Measurements from ENCODE around the gene ZNF394.
A peak's percentile ranks its signal among the peaks of the same experiment; 100 is the strongest.

The ZNF394 gene

GRCh38 chr7:99472561-99473314 is 27.3 kb downstream of the ZNF394 start, which contains the start of gene ZNF789:
ZNF789 (plus strand) TSS chr7:99472890; CDS start chr7:99476457, 3,567 bp downstream.
- Histone ChIP-seq H3K4me3 (ENCODE audit: low read length in 2 of 2) (peak within 1 kb of the TSS; percentile 74 to 95), H2BK15ac (ENCODE audit: low read length) (no peak within 1 kb of the TSS), H3K4ac (ENCODE audit: low read length) (no peak within 1 kb of the TSS), H3K36me3 (replicated peaks in 1 of 2; ENCODE audit: control insufficient read depth in 2 of 2, insufficient read depth in 2 of 2, low read length in 2 of 2) (peaks cover 6 to 15% of the 10 kb centered on the region in 2 donors), H3K9ac (ENCODE audit: low read depth, low read length, poor library complexity) (peak within 1 kb of the TSS; percentile 91), H3K27ac (replicated peaks; ENCODE audit: low read length) (peak within 1 kb of the TSS; percentile 66), H2BK12ac (ENCODE audit: low read length) (no peak within 1 kb of the TSS), H3K27me3 (ENCODE audit: control insufficient read depth in 3 of 3, insufficient read depth in 3 of 3, low read depth in 1 of 3, low read length in 3 of 3) (peaks cover 0 to 3% (median 0%) of the 10 kb centered on the region in 3 experiments), H2BK120ac (ENCODE audit: low read depth, low read length) (no peak within 1 kb of the TSS), H2AFZ (ENCODE audit: low read length) (peak within 1 kb of the TSS; percentile 90), H4K8ac (ENCODE audit: low read depth, low read length) (no peak within 1 kb of the TSS), H2BK5ac (ENCODE audit: low read length) (no peak within 1 kb of the TSS), H3K23ac (ENCODE audit: low read depth, low read length, poor library complexity) (peak within 1 kb of the TSS; percentile 59), H3K9me3 (replicated peaks in 1 of 2; ENCODE audit: control insufficient read depth in 2 of 2, insufficient read depth in 1 of 2, low read depth in 1 of 2, low read length in 2 of 2) (no peaks in the 10 kb centered on the region), H3K14ac (ENCODE audit: low read length) (no peak within 1 kb of the TSS), H3K4me1 (ENCODE audit: control insufficient read depth in 2 of 2, insufficient read depth in 1 of 2, low read depth in 1 of 2, low read length in 2 of 2) (peaks cover 0 to 2% of the 10 kb centered on the region in 2 donors), H3K79me1 (ENCODE audit: low read depth, low read length) (no peaks in the 10 kb centered on the region), H4K91ac (ENCODE audit: low read depth, low read length, poor library complexity) (no peak within 1 kb of the TSS), H2AK5ac (ENCODE audit: low read depth, low read length) (no peak within 1 kb of the TSS), H3K4me2 (ENCODE audit: insufficient read depth, low read length, poor library complexity, severe bottlenecking) (peak within 1 kb of the TSS; percentile 81), H3K18ac (ENCODE audit: low read length) (peak within 1 kb of the TSS; percentile 82)
- DNase-seq (ENCODE audit: low spot score), result peak; percentile 94
- no CpG with 5 or more reads among the region's 56 CpGs for WGBS, 2 donors (ENCODE audit: extremely low coverage in 2 of 2, insufficient read length in 2 of 2, insufficient replicate concordance in 1 of 2)

GRCh38 chr7:99469381-99470065 is 30.6 kb downstream of the ZNF394 start:
- H3K9ac ChIP-seq (ENCODE audit: low read depth, low read length, poor library complexity), result no peak overlapping the region
- peak overlapping the region; percentile 75 for H2AFZ ChIP-seq (ENCODE audit: low read length)
- H3K27me3 ChIP-seq (ENCODE audit: control insufficient read depth in 3 of 3, insufficient read depth in 3 of 3, low read depth in 1 of 3, low read length in 3 of 3), result peaks cover 0 to 3% (median 0%) of the 10 kb centered on the region in 3 experiments
- no peaks in the 10 kb centered on the region for H3K9me3 ChIP-seq (replicated peaks in 1 of 2; ENCODE audit: control insufficient read depth in 2 of 2, insufficient read depth in 1 of 2, low read depth in 1 of 2, low read length in 2 of 2)
- no peak overlapping the region for H3K18ac ChIP-seq (ENCODE audit: low read length)
- no peak overlapping the region for H3K4ac ChIP-seq (ENCODE audit: low read length)
- H3K79me1 ChIP-seq (ENCODE audit: low read depth, low read length), result peaks cover 5% of the 10 kb centered on the region
- no peak for DNase-seq (ENCODE audit: low spot score)
- no peak overlapping the region for H2BK5ac ChIP-seq (ENCODE audit: low read length)
- no peak overlapping the region for H3K27ac ChIP-seq (replicated peaks; ENCODE audit: low read length)
- no peak overlapping the region for H2BK120ac ChIP-seq (ENCODE audit: low read depth, low read length)
- H2BK12ac ChIP-seq (ENCODE audit: low read length), result no peak overlapping the region
- no CpG with 5 or more reads among the region's 23 CpGs for WGBS, 2 donors (ENCODE audit: extremely low coverage in 2 of 2, insufficient read length in 2 of 2, insufficient replicate concordance in 1 of 2)
- no peak overlapping the region for H2AK5ac ChIP-seq (ENCODE audit: low read depth, low read length)
- no peak overlapping the region for H2BK15ac ChIP-seq (ENCODE audit: low read length)
- no peak overlapping the region for H3K23ac ChIP-seq (ENCODE audit: low read depth, low read length, poor library complexity)
- H3K4me3 ChIP-seq (ENCODE audit: low read length in 2 of 2), result no peak overlapping the region
- H4K91ac ChIP-seq (ENCODE audit: low read depth, low read length, poor library complexity), result no peak overlapping the region
- no peak overlapping the region for H3K14ac ChIP-seq (ENCODE audit: low read length)
- H3K4me1 ChIP-seq (ENCODE audit: control insufficient read depth in 2 of 2, insufficient read depth in 1 of 2, low read depth in 1 of 2, low read length in 2 of 2), result peaks cover 1 to 2% of the 10 kb centered on the region in 2 donors
- H4K8ac ChIP-seq (ENCODE audit: low read depth, low read length), result peak overlapping the region; percentile 19
- H3K36me3 ChIP-seq (replicated peaks in 1 of 2; ENCODE audit: control insufficient read depth in 2 of 2, insufficient read depth in 2 of 2, low read length in 2 of 2), result no peaks in the 10 kb centered on the region
- H3K4me2 ChIP-seq (ENCODE audit: insufficient read depth, low read length, poor library complexity, severe bottlenecking), result no peak overlapping the region

GRCh38 chr7:99468336-99468918 is 31.7 kb downstream of the ZNF394 start:
- peaks cover 0 to 1% of the 10 kb centered on the region in 2 donors for H3K4me1 ChIP-seq (ENCODE audit: control insufficient read depth in 2 of 2, insufficient read depth in 1 of 2, low read depth in 1 of 2, low read length in 2 of 2)
- no peaks in the 10 kb centered on the region for H3K9me3 ChIP-seq (replicated peaks in 1 of 2; ENCODE audit: control insufficient read depth in 2 of 2, insufficient read depth in 1 of 2, low read depth in 1 of 2, low read length in 2 of 2)
- H3K4me3 ChIP-seq (ENCODE audit: low read length in 2 of 2), result no peak overlapping the region
- H2BK5ac ChIP-seq (ENCODE audit: low read length), result no peak overlapping the region
- WGBS, 2 donors (ENCODE audit: extremely low coverage in 2 of 2, insufficient read length in 2 of 2, insufficient replicate concordance in 1 of 2), result no CpG with 5 or more reads among the region's 29 CpGs
- H3K27me3 ChIP-seq (ENCODE audit: control insufficient read depth in 3 of 3, insufficient read depth in 3 of 3, low read depth in 1 of 3, low read length in 3 of 3), result peaks cover 0 to 3% (median 0%) of the 10 kb centered on the region in 3 experiments
- no peak overlapping the region for H3K9ac ChIP-seq (ENCODE audit: low read depth, low read length, poor library complexity)
- DNase-seq (ENCODE audit: low spot score), result no peak
- peaks cover 5 to 8% of the 10 kb centered on the region in 2 donors for H3K36me3 ChIP-seq (replicated peaks in 1 of 2; ENCODE audit: control insufficient read depth in 2 of 2, insufficient read depth in 2 of 2, low read length in 2 of 2)
- no peak overlapping the region for H2BK120ac ChIP-seq (ENCODE audit: low read depth, low read length)
- no peak overlapping the region for H2AK5ac ChIP-seq (ENCODE audit: low read depth, low read length)
- no peak overlapping the region for H3K23ac ChIP-seq (ENCODE audit: low read depth, low read length, poor library complexity)
- no peak overlapping the region for H3K4ac ChIP-seq (ENCODE audit: low read length)
- no peak overlapping the region for H2AFZ ChIP-seq (ENCODE audit: low read length)
- H3K18ac ChIP-seq (ENCODE audit: low read length), result no peak overlapping the region
- H3K79me1 ChIP-seq (ENCODE audit: low read depth, low read length), result peaks cover 5% of the 10 kb centered on the region
- no peak overlapping the region for H4K8ac ChIP-seq (ENCODE audit: low read depth, low read length)
- no peak overlapping the region for H4K91ac ChIP-seq (ENCODE audit: low read depth, low read length, poor library complexity)
- H3K4me2 ChIP-seq (ENCODE audit: insufficient read depth, low read length, poor library complexity, severe bottlenecking), result no peak overlapping the region
- H2BK12ac ChIP-seq (ENCODE audit: low read length), result no peak overlapping the region
- H3K27ac ChIP-seq (replicated peaks; ENCODE audit: low read length), result no peak overlapping the region
- no peak overlapping the region for H2BK15ac ChIP-seq (ENCODE audit: low read length)
- H3K14ac ChIP-seq (ENCODE audit: low read length), result no peak overlapping the region

- Histone ChIP-seq H3K4me1 (ENCODE audit: control insufficient read depth in 2 of 2, insufficient read depth in 1 of 2, low read depth in 1 of 2, low read length in 2 of 2) (peaks cover 0 to 1% of the 10 kb centered on the region in 2 donors), H3K23ac (ENCODE audit: low read depth, low read length, poor library complexity) (no peak overlapping the region), H2BK120ac (ENCODE audit: low read depth, low read length) (no peak overlapping the region), H2BK12ac (ENCODE audit: low read length) (no peak overlapping the region), H3K27ac (replicated peaks; ENCODE audit: low read length) (no peak overlapping the region), H2AFZ (ENCODE audit: low read length) (peak overlapping the region; percentile 93), H4K8ac (ENCODE audit: low read depth, low read length) (peak overlapping the region; percentile 77), H3K79me1 (ENCODE audit: low read depth, low read length) (peaks cover 9% of the 10 kb centered on the region), H3K4me3 (ENCODE audit: low read length in 2 of 2) (peak overlapping the region; percentile 86 to 97), H2BK5ac (ENCODE audit: low read length) (no peak overlapping the region), H3K27me3 (ENCODE audit: control insufficient read depth in 3 of 3, insufficient read depth in 3 of 3, low read depth in 1 of 3, low read length in 3 of 3) (peaks cover 0 to 3% (median 0%) of the 10 kb centered on the region in 3 experiments), H3K36me3 (replicated peaks in 1 of 2; ENCODE audit: control insufficient read depth in 2 of 2, insufficient read depth in 2 of 2, low read length in 2 of 2) (peaks cover 12 to 25% of the 10 kb centered on the region in 2 donors), H2BK15ac (ENCODE audit: low read length) (no peak overlapping the region), H2AK5ac (ENCODE audit: low read depth, low read length) (no peak overlapping the region), H3K14ac (ENCODE audit: low read length) (no peak overlapping the region), H3K9ac (ENCODE audit: low read depth, low read length, poor library complexity) (peak overlapping the region; percentile 96), H3K4me2 (ENCODE audit: insufficient read depth, low read length, poor library complexity, severe bottlenecking) (peak overlapping the region; percentile 86), H4K91ac (ENCODE audit: low read depth, low read length, poor library complexity) (no peak overlapping the region), H3K9me3 (replicated peaks in 1 of 2; ENCODE audit: control insufficient read depth in 2 of 2, insufficient read depth in 1 of 2, low read depth in 1 of 2, low read length in 2 of 2) (peaks cover 0 to 2% of the 10 kb centered on the region in 2 donors), H3K18ac (ENCODE audit: low read length) (peak overlapping the region; percentile 97), H3K4ac (ENCODE audit: low read length) (no peak overlapping the region)
- DNase-seq (ENCODE audit: low spot score), result no peak
- no CpG with 5 or more reads among the region's 9 CpGs for WGBS, 2 donors (ENCODE audit: extremely low coverage in 2 of 2, insufficient read length in 2 of 2, insufficient replicate concordance in 1 of 2)
Observed at GRCh38 chr7:99465421-99465768, 34.7 kb downstream of the ZNF394 start.
